Measurements from ENCODE around the gene ZBTB7C.

The ZBTB7C gene

GRCh38 chr18:48122376-48122775 lies 286.8 kb downstream of the ZBTB7C start:
- no peak for DNase-seq (ENCODE audit: low read depth)
- no peak overlapping the region for H3K4me3 ChIP-seq (ENCODE audit: low read depth, low read length)

- no peak for DNase-seq (ENCODE audit: low read depth)
- H3K4me3 ChIP-seq (ENCODE audit: low read depth, low read length), result no peak overlapping the region
These were observed 287.4 kb downstream of the ZBTB7C start for GRCh38 chr18:48121752-48122151.

GRCh38 chr18:48119204-48119603 lies 290.0 kb downstream of the ZBTB7C start:
- no peak for DNase-seq (ENCODE audit: low read depth)
- no peak overlapping the region for H3K4me3 ChIP-seq (ENCODE audit: low read depth, low read length)

- no peak overlapping the region for H3K4me3 ChIP-seq (ENCODE audit: low read depth, low read length)
- DNase-seq (ENCODE audit: low read depth), result no peak
These were observed 292.1 kb downstream of the ZBTB7C start for GRCh38 chr18:48116873-48117630.

- DNase-seq (ENCODE audit: low read depth), result no peak
- H3K4me3 ChIP-seq (ENCODE audit: low read depth, low read length), result no peak overlapping the region
These were observed 293.2 kb downstream of the ZBTB7C start for GRCh38 chr18:48116017-48116416.

- no peak overlapping the region for H3K4me3 ChIP-seq (ENCODE audit: low read depth, low read length)
- no peak for DNase-seq (ENCODE audit: low read depth)
These were observed 295.5 kb downstream of the ZBTB7C start for GRCh38 chr18:48113691-48114090.

DNA sequence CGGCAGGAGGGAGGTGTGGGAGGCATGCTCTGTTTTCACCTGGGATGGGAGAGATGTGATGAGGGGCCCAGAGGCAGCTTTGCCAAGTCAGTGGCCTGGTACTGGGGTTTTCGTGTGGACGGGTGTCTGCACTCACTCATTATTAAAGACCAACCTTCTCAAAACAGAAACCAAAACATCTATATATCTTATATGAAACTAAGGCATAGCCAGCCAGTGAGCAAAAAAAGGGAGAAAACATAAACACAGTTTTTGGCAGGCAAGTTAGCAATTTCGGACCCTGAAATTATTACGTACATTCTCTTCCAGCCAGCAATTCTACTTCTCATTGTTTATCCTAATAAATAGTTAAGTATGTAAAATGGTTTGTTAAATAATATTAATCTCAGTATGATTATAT lies 297.6 kb downstream of the ZBTB7C start:
- no peak overlapping the region for H3K4me3 ChIP-seq (ENCODE audit: low read depth, low read length)
- DNase-seq (ENCODE audit: low read depth), result no peak

DNA sequence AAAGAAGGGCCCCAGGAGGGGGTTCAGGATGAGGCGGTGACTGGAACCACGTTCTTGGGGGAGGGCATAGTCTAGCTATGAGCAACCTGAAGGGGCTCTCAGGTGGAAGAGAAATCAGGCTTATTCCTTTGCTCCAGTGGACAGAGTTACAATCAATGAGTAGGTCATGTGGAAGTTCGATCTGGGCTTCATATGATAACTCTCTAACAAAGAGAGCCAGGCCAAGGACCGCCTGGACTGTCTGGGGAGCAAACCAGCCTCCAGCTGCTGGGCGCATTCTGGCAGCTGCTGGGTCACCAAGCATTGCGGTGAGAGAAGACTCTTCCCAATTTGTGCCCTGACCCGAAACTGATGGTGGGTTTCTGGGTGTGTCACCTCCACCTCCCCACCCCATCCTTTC lies 298.4 kb downstream of the ZBTB7C start:
- H3K4me3 ChIP-seq (ENCODE audit: low read depth, low read length), result no peak overlapping the region
- DNase-seq (ENCODE audit: low read depth), result no peak

DNA sequence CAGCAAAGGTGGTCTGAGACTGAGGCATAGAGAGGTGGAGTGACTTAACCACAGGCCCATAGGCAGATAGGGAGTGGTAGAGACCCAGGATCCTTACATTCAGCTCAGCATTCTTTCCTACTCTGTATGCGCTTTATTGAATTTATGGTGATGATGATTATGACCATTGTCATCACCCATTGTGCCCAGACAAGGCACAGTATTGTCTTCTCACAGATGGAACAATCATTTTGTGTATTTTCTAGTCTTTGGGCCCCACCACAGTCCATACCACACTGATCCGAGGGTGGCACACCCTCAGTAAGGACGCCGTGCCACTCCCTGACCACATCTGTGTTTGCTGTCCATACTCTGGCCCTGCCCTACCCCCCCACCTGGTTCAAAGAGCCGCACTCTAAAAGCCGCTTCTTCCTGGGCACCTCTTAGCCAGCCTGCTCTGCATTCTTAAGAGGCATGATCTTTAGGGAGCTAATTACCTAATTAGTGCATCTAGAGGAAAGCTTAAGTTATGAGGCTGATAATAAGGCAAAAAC lies 299.2 kb downstream of the ZBTB7C start:
- DNase-seq (ENCODE audit: low read depth), result no peak
- H3K4me3 ChIP-seq (ENCODE audit: low read depth, low read length), result no peak overlapping the region

- DNase-seq (ENCODE audit: low read depth), result no peak
- H3K4me3 ChIP-seq (ENCODE audit: low read depth, low read length), result no peak overlapping the region
These were observed 301.0 kb downstream of the ZBTB7C start for GRCh38 chr18:48108136-48108535.

GRCh38 chr18:48106976-48107781 lies 302.0 kb downstream of the ZBTB7C start:
- no peak overlapping the region for H3K4me3 ChIP-seq (ENCODE audit: low read depth, low read length)
- no peak for DNase-seq (ENCODE audit: low read depth)

DNA sequence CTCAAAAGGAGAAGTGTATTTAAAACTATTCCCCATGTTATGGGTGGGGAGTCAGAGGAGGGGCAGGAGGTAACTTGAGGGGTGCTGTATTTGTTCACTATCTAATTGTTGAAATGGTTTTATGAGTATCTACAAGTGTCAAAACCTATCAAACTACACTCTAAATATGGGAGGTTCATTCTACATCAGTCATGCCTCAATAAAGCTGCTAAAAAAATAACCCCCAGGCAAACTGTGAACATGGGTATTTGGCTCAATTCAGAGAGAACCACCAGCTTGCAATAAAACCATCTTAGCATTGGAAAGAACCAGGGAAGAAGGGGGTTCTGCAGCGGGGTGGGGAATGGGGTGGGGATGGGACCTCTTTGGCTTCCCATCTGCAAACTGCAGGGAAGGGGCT lies 302.7 kb downstream of the ZBTB7C start:
- no peak for DNase-seq (ENCODE audit: low read depth)
- H3K4me3 ChIP-seq (ENCODE audit: low read depth, low read length), result no peak overlapping the region

GRCh38 chr18:48105317-48105716 lies 303.9 kb downstream of the ZBTB7C start:
- no peak for DNase-seq (ENCODE audit: low read depth)
- no peak overlapping the region for H3K4me3 ChIP-seq (ENCODE audit: low read depth, low read length)

DNA sequence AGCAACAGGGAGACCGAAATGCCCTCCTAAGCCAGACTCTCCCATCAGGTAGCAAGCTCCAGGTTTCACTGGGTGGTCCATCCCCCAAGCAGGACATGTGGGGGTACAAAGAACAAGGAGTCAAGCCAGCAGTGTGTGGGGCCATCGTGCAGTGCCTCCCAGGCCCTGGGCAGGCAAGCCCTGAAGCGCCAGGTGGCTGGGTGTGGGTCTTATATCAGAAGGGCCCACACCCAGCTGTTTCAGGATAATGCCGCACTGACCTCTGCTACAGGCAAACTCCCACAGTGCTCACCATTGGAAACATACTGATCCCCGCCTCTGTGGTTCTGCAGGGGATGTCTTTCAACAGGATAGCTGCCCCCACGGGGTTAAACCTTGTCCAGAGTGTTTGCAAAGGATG lies 304.5 kb downstream of the ZBTB7C start:
- DNase-seq (ENCODE audit: low read depth), result no peak
- H3K4me3 ChIP-seq (ENCODE audit: low read depth, low read length), result no peak overlapping the region

GRCh38 chr18:48100651-48101165 lies 308.5 kb downstream of the ZBTB7C start:
- DNase-seq (ENCODE audit: low read depth), result no peak
- H3K4me3 ChIP-seq (ENCODE audit: low read depth, low read length), result no peak overlapping the region

GRCh38 chr18:48100165-48100575 lies 309.0 kb downstream of the ZBTB7C start:
- no peak for DNase-seq (ENCODE audit: low read depth)
- no peak overlapping the region for H3K4me3 ChIP-seq (ENCODE audit: low read depth, low read length)

- no peak for DNase-seq (ENCODE audit: low read depth)
- H3K4me3 ChIP-seq (ENCODE audit: low read depth, low read length), result no peak overlapping the region
These were observed 309.6 kb downstream of the ZBTB7C start for GRCh38 chr18:48099481-48100164.

- no peak for DNase-seq (ENCODE audit: low read depth)
- no peak overlapping the region for H3K4me3 ChIP-seq (ENCODE audit: low read depth, low read length)
These were observed 310.6 kb downstream of the ZBTB7C start for GRCh38 chr18:48098538-48098937.

DNA sequence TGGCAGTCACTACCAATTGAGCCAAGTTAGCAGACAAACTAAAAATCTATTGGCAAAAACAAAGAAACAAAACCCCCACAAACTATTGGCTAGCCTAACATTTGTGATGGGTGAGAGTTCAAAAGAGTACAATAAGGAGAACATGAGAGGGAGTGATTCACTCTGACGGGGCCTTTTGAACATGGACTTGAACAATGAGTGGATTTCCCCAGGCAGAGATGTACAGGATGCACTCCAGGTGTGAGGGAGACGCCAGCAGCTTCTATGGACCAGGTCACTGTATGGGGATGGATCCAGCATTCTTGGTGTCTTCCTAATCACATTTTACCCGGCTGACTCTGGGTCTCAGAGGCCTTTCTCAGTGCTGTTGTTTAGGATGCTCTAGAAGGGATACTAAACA lies 311.2 kb downstream of the ZBTB7C start:
- H3K4me3 ChIP-seq (ENCODE audit: low read depth, low read length), result no peak overlapping the region
- no peak for DNase-seq (ENCODE audit: low read depth)

GRCh38 chr18:48095726-48096125 lies 313.5 kb downstream of the ZBTB7C start:
- H3K4me3 ChIP-seq (ENCODE audit: low read depth, low read length), result no peak overlapping the region
- DNase-seq (ENCODE audit: low read depth), result no peak

Measured in skeletal muscle cell (primary cell).